ENCODE results near the gene FAM168A. TPM values are rescaled to one million over a fixed set of nuclear protein-coding genes. Genes with fewer than 3 reads are reported as not detected.

Gene FAM168A
- total and polyA plus RNA-seq, 10 of the 15 experiments (the other 5 are each of a cell fraction or from before 2014, with no cell fraction given) = 1.7 to 20.0 (median 10.0) TPM

- no peak overlapping the region for H3K4me2 ChIP-seq (ENCODE audit: control insufficient read depth, insufficient read depth)
- CTCF ChIA-PET = interaction anchor here (1.4 to 2.6 kb wide), 2 partner anchors 10 to 12 kb away, joined by 3 to 17 read pairs; no protein-coding TSS in a partner anchor
- FAIRE-seq = no peak
- POLR2A ChIA-PET = no interaction called here
- no peaks in the 10 kb centered on the region for H3K27me3 ChIP-seq (replicated peaks in 1 of 2; ENCODE audit: control insufficient read depth in 2 of 2, insufficient read depth in 2 of 2, low read length in 1 of 2)
- no peak overlapping the region for H3K9ac ChIP-seq (ENCODE audit: control insufficient read depth, insufficient read depth, low read length)
- H4K20me1 ChIP-seq (ENCODE audit: control insufficient read depth, insufficient read depth) = no peaks in the 10 kb centered on the region
- no peaks in the 10 kb centered on the region; the same call in 2 of the 3 replicates for H3K9me3 ChIP-seq (replicated peaks; ENCODE audit: control insufficient read depth, insufficient read depth, low read length)
- H3K36me3 ChIP-seq (ENCODE audit: control insufficient read depth in 2 of 2, insufficient read depth in 2 of 2, low read length in 1 of 2) = no peaks in the 10 kb centered on the region
- intact Hi-C loops (cut with micrococcal nuclease; ENCODE audit: unreplicated experiment) (no loop called here), in situ Hi-C loops (cut with MboI) (no loop called here)
- H3K4me1 ChIP-seq (ENCODE audit: control insufficient read depth, insufficient read depth, low read length) = no peaks in the 10 kb centered on the region
- TF ChIP-seq RFX5 (IDR thresholded peaks at IDR 0.05; ENCODE audit: low read depth, low read length) (no peak), NFYA (IDR thresholded peaks at IDR 0.05; ENCODE audit: borderline replicate concordance, low read depth, low read length) (no peak), TBL1XR1 (IDR thresholded peaks at IDR 0.05; ENCODE audit: low read depth, low read length) (no peak), HSF1 (IDR thresholded peaks at IDR 0.05; ENCODE audit: low read depth, low read length) (no peak), RELA (IDR thresholded peaks at IDR 0.05; ENCODE audit: borderline replicate concordance, partially characterized antibody) (no peak), PKNOX1 (IDR thresholded peaks at IDR 0.05) (no peak), WRNIP1 (IDR thresholded peaks at IDR 0.05; ENCODE audit: borderline replicate concordance, low read depth, low read length) (no peak), MYB (IDR thresholded peaks at IDR 0.05; ENCODE audit: borderline replicate concordance, low read depth, low read length) (no peak)
- TF ChIP-seq, protein P1, sequence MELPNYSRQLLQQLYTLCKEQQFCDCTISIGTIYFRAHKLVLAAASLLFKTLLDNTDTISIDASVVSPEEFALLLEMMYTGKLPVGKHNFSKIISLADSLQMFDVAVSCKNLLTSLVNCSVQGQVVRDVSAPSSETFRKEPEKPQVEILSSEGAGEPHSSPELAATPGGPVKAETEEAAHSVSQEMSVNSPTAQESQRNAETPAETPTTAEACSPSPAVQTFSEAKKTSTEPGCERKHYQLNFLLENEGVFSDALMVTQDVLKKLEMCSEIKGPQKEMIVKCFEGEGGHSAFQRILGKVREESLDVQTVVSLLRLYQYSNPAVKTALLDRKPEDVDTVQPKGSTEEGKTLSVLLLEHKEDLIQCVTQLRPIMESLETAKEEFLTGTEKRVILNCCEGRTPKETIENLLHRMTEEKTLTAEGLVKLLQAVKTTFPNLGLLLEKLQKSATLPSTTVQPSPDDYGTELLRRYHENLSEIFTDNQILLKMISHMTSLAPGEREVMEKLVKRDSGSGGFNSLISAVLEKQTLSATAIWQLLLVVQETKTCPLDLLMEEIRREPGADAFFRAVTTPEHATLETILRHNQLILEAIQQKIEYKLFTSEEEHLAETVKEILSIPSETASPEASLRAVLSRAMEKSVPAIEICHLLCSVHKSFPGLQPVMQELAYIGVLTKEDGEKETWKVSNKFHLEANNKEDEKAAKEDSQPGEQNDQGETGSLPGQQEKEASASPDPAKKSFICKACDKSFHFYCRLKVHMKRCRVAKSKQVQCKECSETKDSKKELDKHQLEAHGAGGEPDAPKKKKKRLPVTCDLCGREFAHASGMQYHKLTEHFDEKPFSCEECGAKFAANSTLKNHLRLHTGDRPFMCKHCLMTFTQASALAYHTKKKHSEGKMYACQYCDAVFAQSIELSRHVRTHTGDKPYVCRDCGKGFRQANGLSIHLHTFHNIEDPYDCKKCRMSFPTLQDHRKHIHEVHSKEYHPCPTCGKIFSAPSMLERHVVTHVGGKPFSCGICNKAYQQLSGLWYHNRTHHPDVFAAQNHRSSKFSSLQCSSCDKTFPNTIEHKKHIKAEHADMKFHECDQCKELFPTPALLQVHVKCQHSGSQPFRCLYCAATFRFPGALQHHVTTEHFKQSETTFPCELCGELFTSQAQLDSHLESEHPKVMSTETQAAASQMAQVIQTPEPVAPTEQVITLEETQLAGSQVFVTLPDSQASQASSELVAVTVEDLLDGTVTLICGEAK (IDR thresholded peaks at IDR 0.05; ENCODE audit: borderline replicate concordance) = no peak
- TF ChIP-seq, protein P2, sequence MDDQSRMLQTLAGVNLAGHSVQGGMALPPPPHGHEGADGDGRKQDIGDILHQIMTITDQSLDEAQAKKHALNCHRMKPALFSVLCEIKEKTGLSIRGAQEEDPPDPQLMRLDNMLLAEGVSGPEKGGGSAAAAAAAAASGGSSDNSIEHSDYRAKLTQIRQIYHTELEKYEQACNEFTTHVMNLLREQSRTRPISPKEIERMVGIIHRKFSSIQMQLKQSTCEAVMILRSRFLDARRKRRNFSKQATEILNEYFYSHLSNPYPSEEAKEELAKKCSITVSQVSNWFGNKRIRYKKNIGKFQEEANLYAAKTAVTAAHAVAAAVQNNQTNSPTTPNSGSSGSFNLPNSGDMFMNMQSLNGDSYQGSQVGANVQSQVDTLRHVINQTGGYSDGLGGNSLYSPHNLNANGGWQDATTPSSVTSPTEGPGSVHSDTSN (IDR thresholded peaks at IDR 0.05; ENCODE audit: insufficient replicate concordance, low read depth, low read length) = no peak
- TF ChIP-seq, protein P3, sequence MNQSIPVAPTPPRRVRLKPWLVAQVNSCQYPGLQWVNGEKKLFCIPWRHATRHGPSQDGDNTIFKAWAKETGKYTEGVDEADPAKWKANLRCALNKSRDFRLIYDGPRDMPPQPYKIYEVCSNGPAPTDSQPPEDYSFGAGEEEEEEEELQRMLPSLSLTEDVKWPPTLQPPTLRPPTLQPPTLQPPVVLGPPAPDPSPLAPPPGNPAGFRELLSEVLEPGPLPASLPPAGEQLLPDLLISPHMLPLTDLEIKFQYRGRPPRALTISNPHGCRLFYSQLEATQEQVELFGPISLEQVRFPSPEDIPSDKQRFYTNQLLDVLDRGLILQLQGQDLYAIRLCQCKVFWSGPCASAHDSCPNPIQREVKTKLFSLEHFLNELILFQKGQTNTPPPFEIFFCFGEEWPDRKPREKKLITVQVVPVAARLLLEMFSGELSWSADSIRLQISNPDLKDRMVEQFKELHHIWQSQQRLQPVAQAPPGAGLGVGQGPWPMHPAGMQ (IDR thresholded peaks at IDR 0.05; ENCODE audit: borderline replicate concordance) = no peak
- no peak overlapping the region for H2AFZ ChIP-seq (ENCODE audit: control insufficient read depth, low read depth, low read length)
- WGBS (ENCODE audit: insufficient coverage, insufficient replicate concordance, low lambda C conversion rate, missing lambda C conversion rate) = 82% methylated on average over 5 of the region's 5 CpGs
- ATAC-seq = no peak
- no peaks in the 10 kb centered on the region for H3K79me2 ChIP-seq (ENCODE audit: control insufficient read depth, insufficient read depth, low read length)
- H3K4me3 ChIP-seq = no peak overlapping the region
- RAD21 ChIA-PET (ENCODE audit: unreplicated experiment) = interaction anchor here (1.1 kb wide), 1 partner anchor 10 kb away, joined by 4 read pairs; no protein-coding TSS in a partner anchor
- no peak for DNase-seq (ENCODE audit: low read depth, low spot score)
- SMC1A ChIA-PET (ENCODE audit: uncharacterized antibody, unreplicated experiment) = interaction anchor here (0.7 to 2.0 kb wide), 3 partner anchors 10 to 157 kb away, joined by 3 to 7 read pairs (median 4); no protein-coding TSS in a partner anchor
- BruUV-seq (replicated peaks) = no TSS peak
- H3K27ac ChIP-seq (ENCODE audit: control insufficient read depth, insufficient read depth) = no peak overlapping the region
Observed at GRCh38 chr11:73635721-73636120, 37.8 kb upstream of the FAM168A start.
